ENCODE data around the gene RPL36. TPM values are rescaled to one million over a fixed set of nuclear protein-coding genes. Genes with fewer than 3 reads are reported as not detected.

The RPL36 gene
- 1,326 and 1,347 TPM in 2 replicates for total RNA-seq (2014; rRNA removed; shearing (Covaris generic))

DNA sequence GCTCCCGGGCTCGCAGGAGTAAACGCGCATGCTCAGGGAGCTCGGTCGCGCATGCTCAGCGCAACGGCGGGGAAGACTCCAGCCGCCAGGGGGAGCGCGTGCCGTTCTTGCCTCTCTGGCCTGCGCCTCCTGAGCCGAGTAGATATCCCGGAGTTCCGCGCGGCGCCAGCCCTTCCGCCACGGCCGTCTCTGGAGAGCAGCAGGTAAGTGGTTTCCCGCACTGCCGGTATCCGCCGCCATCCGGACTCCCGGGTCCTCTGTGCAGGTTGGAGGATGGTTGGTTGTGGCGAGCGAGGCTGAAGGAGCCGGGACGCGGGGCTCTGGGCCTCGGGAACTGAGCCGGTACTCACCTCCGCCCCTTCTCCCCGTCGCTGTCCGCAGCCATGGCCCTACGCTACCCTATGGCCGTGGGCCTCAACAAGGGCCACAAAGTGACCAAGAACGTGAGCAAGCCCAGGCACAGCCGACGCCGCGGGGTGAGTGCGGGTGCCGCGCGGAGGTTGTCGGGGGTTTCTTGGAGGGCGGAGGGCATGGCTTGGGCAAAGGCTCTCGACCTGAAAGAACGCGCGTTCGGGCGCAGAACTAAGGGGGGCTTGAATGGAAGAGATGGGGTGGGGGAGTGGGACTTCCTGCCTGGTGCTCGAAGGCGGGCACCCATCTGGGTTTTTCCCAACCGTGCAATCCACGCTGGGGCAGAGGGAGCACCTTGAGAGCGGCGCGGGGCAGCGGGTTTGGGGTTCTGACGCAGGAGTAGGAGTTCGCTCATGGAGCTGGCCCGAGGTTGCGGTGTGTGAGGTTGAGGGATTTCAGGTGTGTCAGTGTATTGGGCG, at the start of gene RPL36:
TSS of gene RPL36 (plus strand) at position 171 of the 830 bp plus-strand sequence. CDS start at position 384, 213 bp downstream.
- DNase-seq (ENCODE audit: low spot score) = peak; percentile 93

DNA sequence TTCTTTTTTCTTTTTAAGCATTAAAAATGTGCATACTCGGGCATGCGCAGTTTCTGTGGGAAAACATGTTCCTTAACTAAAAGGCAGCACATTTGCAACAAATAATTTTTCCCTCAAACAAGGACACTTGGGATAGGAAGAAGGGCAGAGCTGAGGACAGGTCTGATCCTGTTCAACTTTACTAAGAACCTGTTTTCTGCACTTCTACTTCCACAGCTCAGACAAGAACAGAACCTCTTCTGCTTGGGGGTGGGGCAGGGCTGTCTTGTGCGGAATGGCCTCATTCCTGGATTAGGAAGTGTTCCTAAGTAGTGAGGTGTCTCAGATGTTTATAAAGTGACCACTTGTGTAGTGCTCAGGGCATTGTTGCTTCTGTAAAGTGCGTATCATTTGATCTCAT, 48.9 kb upstream of the RPL36 start:
- DNase-seq (ENCODE audit: low spot score) = no peak

DNA sequence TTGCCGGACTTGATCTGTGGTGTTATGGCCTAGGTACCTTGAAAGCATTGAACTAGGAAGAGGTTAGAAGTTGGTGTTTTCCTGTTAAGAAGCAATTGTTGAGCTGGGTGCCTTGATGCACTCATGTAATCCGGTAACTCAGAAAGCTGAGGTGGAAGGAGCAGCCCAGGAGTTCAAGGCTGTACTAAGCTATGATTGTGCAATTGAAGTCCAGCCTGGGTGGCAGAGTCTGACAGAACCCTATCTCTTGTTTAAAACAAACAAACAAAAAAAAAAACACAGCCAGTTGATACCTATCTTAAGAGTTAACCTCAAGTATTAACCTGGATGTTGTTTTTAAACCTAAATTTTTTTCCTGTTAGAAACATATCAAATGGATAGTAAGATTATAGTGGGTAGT, 47.9 kb upstream of the RPL36 start:
- no peak for DNase-seq (ENCODE audit: low spot score)

- DNase-seq (ENCODE audit: low spot score) = no peak
These were observed 47.0 kb upstream of the RPL36 start for GRCh38 chr19:5643060-5643459.

DNA sequence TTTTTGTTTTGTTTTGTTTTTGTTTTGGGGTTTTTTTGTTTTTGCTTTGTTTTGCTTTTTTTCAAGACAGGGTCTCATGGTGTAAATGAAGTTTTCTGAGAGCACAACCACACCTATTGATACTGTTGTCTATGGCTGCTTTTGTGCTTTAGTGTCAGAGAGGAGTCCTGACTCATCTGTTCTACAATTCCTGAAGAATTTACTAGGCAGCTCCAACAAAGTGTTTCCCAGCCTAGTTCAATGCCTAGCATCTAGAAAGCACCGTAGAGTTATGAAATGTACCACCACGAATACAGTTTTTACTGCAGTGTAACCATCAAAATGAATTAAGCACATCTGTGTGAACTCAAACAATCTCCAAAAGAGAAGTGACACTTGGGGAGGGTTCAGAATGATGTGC, 46.1 kb upstream of the RPL36 start:
- no peak for DNase-seq (ENCODE audit: low spot score)

DNA sequence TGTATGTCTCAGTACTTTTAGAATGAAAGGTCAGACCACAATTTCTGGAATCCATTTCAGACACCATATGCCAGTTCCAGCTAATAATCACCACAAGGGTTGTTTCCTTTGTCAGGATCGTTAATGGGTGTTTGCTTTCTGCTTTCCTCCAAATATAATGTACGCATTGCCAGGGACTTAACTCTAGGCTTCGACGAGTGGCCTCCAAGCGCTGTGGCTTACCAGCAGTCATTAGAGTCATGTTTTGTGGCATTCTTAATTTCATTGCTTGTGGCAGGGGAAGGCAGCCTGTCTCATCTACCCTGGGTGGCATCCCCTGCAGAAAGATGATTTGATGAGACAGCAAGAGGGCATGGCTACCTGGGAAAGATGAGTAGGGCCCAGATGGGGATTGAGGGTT, 44.7 kb upstream of the RPL36 start:
- no peak for DNase-seq (ENCODE audit: low spot score)

- DNase-seq (ENCODE audit: low spot score) = no peak
These were observed 43.4 kb upstream of the RPL36 start for GRCh38 chr19:5646703-5647102.

GRCh38 chr19:5648464-5648863, 41.6 kb upstream of the RPL36 start:
- no peak for DNase-seq (ENCODE audit: low spot score)

DNA sequence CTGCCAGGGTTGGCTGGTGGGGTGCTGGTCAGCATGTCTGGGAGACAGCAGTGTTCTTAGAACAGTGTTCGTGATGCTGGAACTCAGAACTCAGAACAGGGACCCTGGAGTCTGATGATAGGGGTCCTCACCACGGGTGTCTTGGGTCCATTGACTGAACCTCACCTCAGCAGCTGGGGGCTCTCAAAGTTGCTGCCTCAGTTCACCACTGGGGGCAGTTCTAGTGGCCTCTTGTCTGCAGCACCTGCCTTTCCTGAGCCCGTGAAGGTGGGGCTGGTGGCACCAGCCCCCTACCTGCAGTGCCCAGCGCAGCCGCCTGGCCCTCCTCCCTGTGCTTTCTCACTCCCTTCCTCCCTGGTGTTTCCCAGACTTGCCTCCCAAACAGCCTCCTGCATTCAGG, 38.7 kb upstream of the RPL36 start:
- no peak for DNase-seq (ENCODE audit: low spot score)

GRCh38 chr19:5652261-5652660, 37.8 kb upstream of the RPL36 start:
- no peak for DNase-seq (ENCODE audit: low spot score)

DNA sequence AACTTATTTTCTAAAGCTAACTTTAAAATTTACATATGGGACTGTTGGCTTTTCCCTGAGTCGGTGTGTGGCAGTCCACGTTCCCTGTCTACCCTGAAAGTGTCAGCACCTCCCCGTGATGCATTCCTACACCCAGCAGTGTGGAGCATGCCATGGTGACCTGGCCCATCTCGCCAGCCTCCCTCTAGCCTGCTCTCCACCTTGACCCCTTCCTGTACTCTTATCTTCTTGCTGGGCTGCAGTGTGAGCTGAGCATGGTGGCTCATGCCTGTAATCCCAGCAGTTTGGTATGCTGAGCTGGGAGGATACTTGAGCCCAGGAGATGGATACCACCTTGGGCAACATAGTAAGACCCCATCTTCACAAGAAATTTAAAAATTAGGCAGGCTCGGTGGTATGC, 35.2 kb upstream of the RPL36 start:
- DNase-seq (ENCODE audit: low spot score) = no peak

GRCh38 chr19:5655412-5655811, 34.7 kb upstream of the RPL36 start:
- no peak for DNase-seq (ENCODE audit: low spot score)

GRCh38 chr19:5661483-5661882, 28.6 kb upstream of the RPL36 start:
- no peak for DNase-seq (ENCODE audit: low spot score)

- no peak for DNase-seq (ENCODE audit: low spot score)
These were observed 26.2 kb upstream of the RPL36 start for GRCh38 chr19:5663904-5664303.

- DNase-seq (ENCODE audit: low spot score) = no peak
These were observed 25.6 kb upstream of the RPL36 start for GRCh38 chr19:5664515-5664914.

GRCh38 chr19:5665781-5666513, 24.1 kb upstream of the RPL36 start:
- peak; percentile 32 for DNase-seq (ENCODE audit: low spot score)

GRCh38 chr19:5666921-5667610, 23.0 kb upstream of the RPL36 start:
- DNase-seq (ENCODE audit: low spot score) = no peak

GRCh38 chr19:5667751-5668271, 22.3 kb upstream of the RPL36 start:
- DNase-seq (ENCODE audit: low spot score) = no peak

GRCh38 chr19:5669212-5669611, 20.9 kb upstream of the RPL36 start:
- DNase-seq (ENCODE audit: low spot score) = no peak

DNA sequence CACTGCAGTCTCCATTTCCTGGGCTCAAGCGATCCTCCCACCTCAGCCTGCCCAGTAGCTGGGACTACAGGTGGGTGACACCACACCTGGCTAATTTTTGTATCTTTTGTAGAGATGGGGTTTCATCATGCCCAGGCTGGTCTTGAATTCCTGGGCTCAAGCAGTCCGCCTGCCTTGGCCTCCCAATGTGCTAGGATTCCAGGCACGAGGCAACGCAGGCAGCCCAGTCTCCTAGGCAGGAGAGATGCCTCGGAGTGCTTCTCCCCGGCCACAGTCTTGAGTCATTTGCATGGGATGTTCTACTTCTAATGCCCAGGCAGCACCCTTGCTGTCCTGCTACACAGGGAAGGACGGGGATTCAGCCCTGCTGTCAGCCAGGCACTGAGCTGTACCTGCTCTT, 18.5 kb upstream of the RPL36 start:
- no peak for DNase-seq (ENCODE audit: low spot score)

DNA sequence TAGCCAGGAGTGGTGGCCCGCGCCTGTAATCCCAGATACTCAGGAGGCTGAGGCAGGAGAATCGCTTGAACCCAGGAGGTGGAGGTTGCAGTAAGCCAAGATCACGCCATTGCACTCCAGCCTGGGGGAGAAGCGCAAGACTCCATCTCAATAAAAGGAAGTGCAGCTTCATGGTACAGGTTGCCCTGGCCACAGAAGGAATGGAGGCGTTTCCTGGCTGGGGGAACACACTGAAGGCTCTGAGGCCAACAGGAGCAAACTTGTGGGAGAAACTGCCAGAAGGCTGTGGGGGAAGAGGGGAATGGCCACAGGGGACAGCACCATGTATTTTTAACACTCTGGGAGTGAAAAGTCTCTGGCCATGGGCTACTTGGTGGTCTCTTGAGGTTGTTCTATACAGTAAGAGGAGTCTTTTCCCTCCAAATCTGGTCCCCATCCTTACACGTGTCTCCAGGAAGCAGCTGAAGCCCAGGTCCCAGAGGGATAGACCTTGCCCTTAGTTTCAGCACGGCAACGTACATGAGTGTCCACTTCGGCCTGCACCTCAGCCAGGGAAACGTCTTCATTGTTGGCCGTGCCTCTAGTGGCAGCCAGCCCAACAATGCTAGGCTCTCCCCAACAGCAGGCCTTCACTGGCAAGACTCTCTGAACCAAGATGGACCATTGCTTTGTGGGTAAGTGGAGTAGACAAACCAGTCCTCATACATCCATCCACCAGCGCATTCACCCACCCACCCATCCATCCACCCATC, 17.2 kb upstream of the RPL36 start:
- no peak for DNase-seq (ENCODE audit: low spot score)
